ENCODE results near the gene SAMD4B.

SAMD4B gene

GRCh38 chr19:39434123-39435076 is 92.2 kb downstream of the SAMD4B start:
- H3K27me3 ChIP-seq (replicated peaks): no peaks in the 10 kb centered on the region
- TF ChIP-seq CTCF (IDR thresholded peaks at IDR 0.05; ENCODE audit: low read depth, low read length, missing control alignments): no peak
- in situ Hi-C loops (cut with HindIII; ENCODE audit: low pct_ligation_motif_present, low sequenced_read_pairs): no loop called here
- H3K27ac ChIP-seq: peak overlapping the region; percentile 99
- DNase-seq: no peak
- H3K4me3 ChIP-seq (ENCODE audit: low read depth, low read length): peak overlapping the region; percentile 97
- peaks cover 35% of the 10 kb centered on the region for H3K36me3 ChIP-seq (replicated peaks)

All from brain microvascular endothelial cell (primary cell).